Measurements from ENCODE around the gene NCOA1.

DNA sequence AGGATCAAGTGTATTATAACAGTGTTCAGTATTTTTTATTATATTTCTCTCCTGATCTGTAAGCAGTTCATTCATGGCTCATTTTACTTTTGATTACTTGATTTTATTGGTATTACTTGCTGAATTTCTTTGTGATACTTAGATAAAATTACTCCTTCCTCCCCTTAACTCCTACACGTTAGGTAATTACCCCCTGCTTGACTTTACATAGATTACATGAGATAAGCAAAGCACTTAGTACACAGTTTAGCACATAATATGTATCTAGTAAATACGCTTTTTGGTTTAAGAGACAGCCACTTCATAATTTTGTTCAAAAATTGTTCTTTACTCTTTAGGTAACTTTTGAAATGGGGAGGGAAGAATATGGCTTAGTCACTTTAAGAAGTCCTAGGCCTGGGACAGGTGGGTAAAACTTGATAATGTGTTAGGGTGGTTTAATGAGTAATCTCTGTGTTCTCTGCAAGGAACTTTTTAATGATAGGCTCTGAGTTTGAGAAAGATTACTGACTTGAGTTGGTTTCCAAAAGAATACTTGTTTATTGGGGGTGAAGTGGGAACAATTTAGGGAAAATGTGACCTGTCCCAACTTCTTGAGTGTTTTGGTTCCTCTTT, 80.9 kb downstream of the NCOA1 start:
- TF ChIP-seq, protein P1, sequence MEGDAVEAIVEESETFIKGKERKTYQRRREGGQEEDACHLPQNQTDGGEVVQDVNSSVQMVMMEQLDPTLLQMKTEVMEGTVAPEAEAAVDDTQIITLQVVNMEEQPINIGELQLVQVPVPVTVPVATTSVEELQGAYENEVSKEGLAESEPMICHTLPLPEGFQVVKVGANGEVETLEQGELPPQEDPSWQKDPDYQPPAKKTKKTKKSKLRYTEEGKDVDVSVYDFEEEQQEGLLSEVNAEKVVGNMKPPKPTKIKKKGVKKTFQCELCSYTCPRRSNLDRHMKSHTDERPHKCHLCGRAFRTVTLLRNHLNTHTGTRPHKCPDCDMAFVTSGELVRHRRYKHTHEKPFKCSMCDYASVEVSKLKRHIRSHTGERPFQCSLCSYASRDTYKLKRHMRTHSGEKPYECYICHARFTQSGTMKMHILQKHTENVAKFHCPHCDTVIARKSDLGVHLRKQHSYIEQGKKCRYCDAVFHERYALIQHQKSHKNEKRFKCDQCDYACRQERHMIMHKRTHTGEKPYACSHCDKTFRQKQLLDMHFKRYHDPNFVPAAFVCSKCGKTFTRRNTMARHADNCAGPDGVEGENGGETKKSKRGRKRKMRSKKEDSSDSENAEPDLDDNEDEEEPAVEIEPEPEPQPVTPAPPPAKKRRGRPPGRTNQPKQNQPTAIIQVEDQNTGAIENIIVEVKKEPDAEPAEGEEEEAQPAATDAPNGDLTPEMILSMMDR (IDR thresholded peaks at IDR 0.05): no peak
- no peak for TF ChIP-seq POLR2A (IDR thresholded peaks at IDR 0.05)
